Osteoblast (primary cell): ENCODE data around the gene NRSN2. TPM values are rescaled to one million over a fixed set of nuclear protein-coding genes. Genes with fewer than 3 reads are reported as not detected.

Experiments used
- DNase-seq: peaks from one replicate; pipeline ENCODE4 v3.0.0; 2011; ENCODE audit warnings: low spot score, mixed read lengths; ENCODE audit not compliant: insufficient read length; ENCODE audit errors: missing footprints
- H2AFZ ChIP-seq: 2 replicates; pipeline ENCODE4 v1.6.0; 2011; ENCODE audit warnings: mild to moderate bottlenecking, low read length
- H3K27ac ChIP-seq: 2 replicates; pipeline ENCODE4 v1.5.1; 2011; ENCODE audit warnings: mild to moderate bottlenecking, low read depth, low read length, moderate library complexity
- H3K27me3 ChIP-seq: 2 replicates; pipeline ENCODE4 v1.6.0; 2012; ENCODE audit warnings: mild to moderate bottlenecking, control low read depth, inconsistent platforms, low read length, moderate library complexity; ENCODE audit not compliant: insufficient read depth
- H3K36me3 ChIP-seq: 2 replicates; pipeline ENCODE4 v1.5.1; 2011; ENCODE audit warnings: mild to moderate bottlenecking, low read length, control low read depth, moderate library complexity; ENCODE audit not compliant: insufficient read depth
- H3K4me1 ChIP-seq: 2 replicates; pipeline ENCODE4 v1.5.1; 2011; ENCODE audit warnings: mild to moderate bottlenecking, low read length, control low read depth, moderate library complexity; ENCODE audit not compliant: insufficient read depth
- H3K4me2 ChIP-seq: 2 replicates; pipeline ENCODE4 v1.6.0; 2011; ENCODE audit warnings: mild to moderate bottlenecking, low read length; ENCODE audit not compliant: insufficient read depth
- H3K4me3 ChIP-seq: fragments of 200-600 bp; sonication (generic); 3 replicates; pipeline ENCODE4 v1.5.1; 2012; ENCODE audit warnings: mild to moderate bottlenecking, low read length, inconsistent platforms; ENCODE audit not compliant: insufficient read depth
- H3K79me2 ChIP-seq: 2 replicates; pipeline ENCODE4 v1.6.0; 2012; ENCODE audit warnings: mild to moderate bottlenecking, low read length, control low read depth, inconsistent platforms; ENCODE audit not compliant: insufficient read depth
- H3K9me3 ChIP-seq: 2 replicates; pipeline ENCODE4 v1.5.1; 2011; ENCODE audit warnings: low read depth, low read length, control low read depth
- H4K20me1 ChIP-seq: 2 replicates; pipeline ENCODE4 v1.6.0; 2012; ENCODE audit warnings: mild to moderate bottlenecking, low read length, control low read depth; ENCODE audit not compliant: insufficient read depth
- CTCF ChIP-seq: IDR thresholded peaks from 2 replicates; pipeline ENCODE4 v1.5.1; 2011; ENCODE audit warnings: mild to moderate bottlenecking, low read depth, low read length, moderate library complexity; ENCODE audit errors: extremely low read depth
- total RNA-seq: library from RNA; depleted of rRNA; stranded (reverse); fragments of >200 nt; gene quantifications from 2 replicates; pipeline ENCODE4 v1.2.3, GENCODE V29; 2012

NRSN2 gene
- total RNA-seq, 1 donor: 49.6 TPM

DNA sequence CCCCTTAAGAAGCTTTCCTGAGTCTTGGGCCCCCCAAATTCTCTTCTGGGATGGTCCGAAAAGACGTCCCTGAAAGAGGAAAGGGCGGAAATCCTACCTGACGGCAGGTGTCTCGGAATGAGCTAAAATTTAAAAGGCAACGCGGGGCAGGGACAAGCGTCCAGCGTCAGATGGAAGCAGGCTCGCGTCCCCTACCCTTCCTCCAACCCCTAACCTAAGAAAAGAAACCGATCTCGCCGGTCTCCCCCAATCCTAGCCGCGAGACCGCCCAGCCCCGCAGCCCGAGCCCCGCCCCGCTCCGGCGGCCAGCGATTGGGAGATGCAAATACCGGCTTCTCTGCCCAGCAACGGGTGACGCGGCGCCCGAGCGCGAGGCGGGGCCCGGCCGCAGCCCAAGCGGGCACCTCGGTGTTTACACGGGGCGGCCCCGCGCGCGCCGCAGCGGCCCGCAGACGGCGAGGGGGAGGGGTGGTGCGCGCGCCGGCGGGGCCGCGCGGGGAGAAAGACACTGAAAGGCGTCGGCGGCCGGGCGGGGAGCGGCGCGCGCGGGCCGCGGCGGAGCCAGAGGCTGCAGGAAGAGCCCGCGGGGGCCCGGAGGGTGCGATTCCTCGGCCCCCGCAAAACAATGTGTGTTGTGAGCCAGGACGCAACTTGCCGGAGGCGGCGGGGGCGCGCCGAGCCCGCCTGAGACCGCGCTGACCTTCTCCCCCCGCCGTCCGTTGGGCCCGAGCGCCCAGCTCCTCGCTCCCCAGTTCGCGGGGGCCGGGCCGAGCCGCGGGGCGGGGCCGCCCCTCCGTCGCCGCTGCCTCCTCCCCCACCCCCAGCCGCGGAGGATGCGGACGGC, 21.6 kb upstream of the NRSN2 start, which contains the start of gene SOX12:
Gene SOX12 (plus strand): TSS at position 508 of the 844 bp plus-strand sequence. CDS start 373 bp downstream, outside the sequence.
- Histone ChIP-seq H4K20me1 (peaks cover 17% of the 10 kb centered on the region), H3K4me3 (peak within 1 kb of the TSS; percentile 86), H3K4me1 (peaks cover 27% of the 10 kb centered on the region), H3K36me3 (no peaks in the 10 kb centered on the region), H3K9me3 (no peaks in the 10 kb centered on the region), H3K79me2 (peaks cover 13% of the 10 kb centered on the region), H3K27me3 (no peaks in the 10 kb centered on the region), H3K27ac (peak within 1 kb of the TSS; percentile 82), H3K4me2 (peak within 1 kb of the TSS; percentile 100), H2AFZ (peak within 1 kb of the TSS; percentile 79)
- no peak for TF ChIP-seq CTCF
- peak; percentile 99 for DNase-seq

GRCh38 chr20:325889-326644, 20.8 kb upstream of the NRSN2 start:
- peak; percentile 95 for DNase-seq
- H3K27ac ChIP-seq: no peak overlapping the region
- TF ChIP-seq CTCF: no peak
- H3K9me3 ChIP-seq: no peaks in the 10 kb centered on the region
- peaks cover 25% of the 10 kb centered on the region for H4K20me1 ChIP-seq
- H3K36me3 ChIP-seq: no peaks in the 10 kb centered on the region
- H3K4me1 ChIP-seq: peaks cover 30% of the 10 kb centered on the region
- H3K79me2 ChIP-seq: peaks cover 13% of the 10 kb centered on the region
- peak overlapping the region; percentile 95 for H3K4me2 ChIP-seq
- H3K27me3 ChIP-seq: no peaks in the 10 kb centered on the region
- peak overlapping the region; percentile 86 for H3K4me3 ChIP-seq
- peak overlapping the region; percentile 76 for H2AFZ ChIP-seq

DNA sequence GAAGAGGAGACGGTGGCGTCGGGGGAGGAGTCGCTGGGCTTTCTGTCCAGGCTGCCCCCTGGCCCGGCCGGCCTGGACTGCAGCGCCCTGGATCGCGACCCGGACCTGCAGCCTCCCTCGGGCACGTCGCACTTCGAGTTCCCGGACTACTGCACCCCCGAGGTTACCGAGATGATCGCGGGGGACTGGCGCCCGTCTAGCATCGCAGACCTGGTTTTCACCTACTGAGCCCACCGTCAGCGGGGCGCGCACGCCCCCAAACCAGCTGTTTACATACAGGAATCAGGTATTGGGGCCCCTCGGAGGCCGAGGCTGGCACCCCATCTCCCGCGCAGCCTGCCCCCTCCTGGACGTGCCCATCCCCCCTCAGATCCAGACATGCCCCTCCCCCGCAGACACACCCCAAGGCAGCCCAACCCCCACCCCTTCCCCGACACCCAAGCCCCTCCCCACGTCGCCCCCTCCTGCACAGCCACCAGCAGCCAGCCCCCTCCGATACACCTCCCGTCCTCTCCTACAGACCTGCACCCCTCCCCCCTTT, 20.2 kb upstream of the NRSN2 start:
- Histone ChIP-seq H3K27me3 (no peaks in the 10 kb centered on the region), H3K9me3 (no peaks in the 10 kb centered on the region), H3K4me1 (peaks cover 30% of the 10 kb centered on the region), H3K4me2 (peak overlapping the region; percentile 95), H2AFZ (peak overlapping the region; percentile 22), H3K4me3 (peak overlapping the region; percentile 86), H3K27ac (no peak overlapping the region), H3K79me2 (peaks cover 13% of the 10 kb centered on the region), H3K36me3 (no peaks in the 10 kb centered on the region), H4K20me1 (peaks cover 26% of the 10 kb centered on the region)
- peak; percentile 67 for DNase-seq
- no peak for TF ChIP-seq CTCF
